NB4 (cell line): ENCODE results near the gene ATIC.

Source experiments
- DNase-seq: peaks from one replicate; pipeline ENCODE4 v3.0.0; 2010; ENCODE audit warnings: low read depth
- H3K4me3 ChIP-seq: one replicate; pipeline ENCODE4 v1.5.1; 2011; ENCODE audit warnings: mild to moderate bottlenecking, low read depth, low read length, moderate library complexity
- MYC ChIP-seq: IDR thresholded peaks from 2 replicates; pipeline ENCODE4 v1.6.1; 2011; ENCODE audit warnings: low read depth, low read length
- POLR2A ChIP-seq: IDR thresholded peaks from 2 replicates; pipeline ENCODE4 v1.6.1; 2011; ENCODE audit warnings: mild to moderate bottlenecking; ENCODE audit not compliant: insufficient read length; ENCODE audit errors: extremely low read depth
- TF ChIP-seq, protein P1 (sequence below): IDR thresholded peaks from one replicate; pipeline ENCODE4 v1.5.1; 2012; ENCODE audit warnings: low read depth, low read length
- TF ChIP-seq, protein P2 (sequence below): IDR thresholded peaks from 2 replicates; pipeline ENCODE4 v1.6.1; 2011; ENCODE audit warnings: low read depth, low read length

The ATIC gene

DNA sequence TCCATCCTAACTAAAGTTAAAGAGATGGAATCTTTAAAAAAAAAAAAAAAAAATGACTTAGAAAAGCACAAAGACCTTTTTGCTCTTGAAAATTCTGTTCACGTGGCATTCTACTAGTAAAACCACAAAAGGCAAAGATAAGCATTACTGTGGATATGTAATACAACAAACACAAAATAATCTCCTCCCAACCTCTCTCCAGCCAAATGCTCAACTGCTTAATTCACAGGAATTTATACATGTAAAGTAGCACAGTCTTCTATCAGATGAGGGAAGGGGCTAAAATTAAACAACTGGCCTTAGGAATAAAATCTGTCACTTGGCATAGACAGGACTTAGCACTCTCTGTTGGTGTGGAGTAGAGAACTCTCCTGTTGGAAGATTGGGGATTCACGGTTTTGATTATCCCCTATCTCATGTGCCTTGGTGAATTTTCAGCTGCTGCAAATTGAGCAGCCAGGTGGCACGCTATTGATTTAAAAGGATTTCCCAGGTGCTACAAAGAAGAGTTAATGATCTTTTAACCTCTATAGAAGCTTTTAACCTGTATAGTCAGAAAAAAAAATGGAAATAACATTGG, 57.4 kb downstream of the ATIC start:
- H3K4me3 ChIP-seq, result no peak overlapping the region
- no peak for DNase-seq
- no peak for TF ChIP-seq POLR2A
- TF ChIP-seq MYC, result no peak
- TF ChIP-seq, protein P1, sequence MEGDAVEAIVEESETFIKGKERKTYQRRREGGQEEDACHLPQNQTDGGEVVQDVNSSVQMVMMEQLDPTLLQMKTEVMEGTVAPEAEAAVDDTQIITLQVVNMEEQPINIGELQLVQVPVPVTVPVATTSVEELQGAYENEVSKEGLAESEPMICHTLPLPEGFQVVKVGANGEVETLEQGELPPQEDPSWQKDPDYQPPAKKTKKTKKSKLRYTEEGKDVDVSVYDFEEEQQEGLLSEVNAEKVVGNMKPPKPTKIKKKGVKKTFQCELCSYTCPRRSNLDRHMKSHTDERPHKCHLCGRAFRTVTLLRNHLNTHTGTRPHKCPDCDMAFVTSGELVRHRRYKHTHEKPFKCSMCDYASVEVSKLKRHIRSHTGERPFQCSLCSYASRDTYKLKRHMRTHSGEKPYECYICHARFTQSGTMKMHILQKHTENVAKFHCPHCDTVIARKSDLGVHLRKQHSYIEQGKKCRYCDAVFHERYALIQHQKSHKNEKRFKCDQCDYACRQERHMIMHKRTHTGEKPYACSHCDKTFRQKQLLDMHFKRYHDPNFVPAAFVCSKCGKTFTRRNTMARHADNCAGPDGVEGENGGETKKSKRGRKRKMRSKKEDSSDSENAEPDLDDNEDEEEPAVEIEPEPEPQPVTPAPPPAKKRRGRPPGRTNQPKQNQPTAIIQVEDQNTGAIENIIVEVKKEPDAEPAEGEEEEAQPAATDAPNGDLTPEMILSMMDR, result no peak
- TF ChIP-seq, protein P2, sequence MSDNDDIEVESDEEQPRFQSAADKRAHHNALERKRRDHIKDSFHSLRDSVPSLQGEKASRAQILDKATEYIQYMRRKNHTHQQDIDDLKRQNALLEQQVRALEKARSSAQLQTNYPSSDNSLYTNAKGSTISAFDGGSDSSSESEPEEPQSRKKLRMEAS, result no peak

DNA sequence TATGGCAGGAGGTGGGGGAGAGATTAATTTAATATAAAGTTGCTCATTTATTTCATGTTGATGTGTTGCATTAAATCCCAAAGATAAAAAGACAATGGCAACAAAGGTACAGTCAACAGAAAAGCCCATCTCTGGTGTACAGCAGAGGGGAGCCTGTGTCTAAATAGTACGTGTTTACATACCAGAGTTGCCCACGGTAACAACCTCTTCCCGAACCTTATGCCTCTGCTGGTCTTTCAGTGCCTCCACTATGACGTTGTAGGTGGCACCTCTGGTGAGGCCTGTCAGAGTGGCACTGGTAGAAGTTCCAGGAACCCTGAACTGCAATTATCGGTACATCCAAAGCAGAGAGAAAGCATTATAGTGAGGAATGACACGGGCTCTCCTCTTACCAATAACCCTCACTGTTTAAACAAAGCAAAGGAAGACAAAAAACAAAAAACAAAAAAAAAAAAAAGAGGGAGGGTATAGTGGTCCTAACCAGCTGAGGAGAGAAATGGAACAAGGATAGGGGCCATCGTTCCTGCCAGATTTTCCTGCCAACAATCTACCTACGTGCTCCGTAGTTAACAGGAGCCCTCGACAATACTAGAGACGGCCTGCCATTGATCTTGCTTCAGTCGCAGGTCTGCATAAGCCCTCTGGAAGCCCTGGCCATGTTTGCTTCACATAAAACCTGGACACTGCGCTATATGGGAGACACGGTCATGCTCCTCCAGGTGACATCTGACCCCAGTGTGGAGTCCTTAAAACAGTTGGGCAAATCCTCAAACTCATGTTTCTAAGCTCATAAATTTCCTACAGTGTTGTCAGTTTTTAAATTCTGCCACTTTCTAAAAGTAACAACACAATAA, 58.5 kb downstream of the ATIC start:
- no peak for DNase-seq
- no peak for TF ChIP-seq MYC
- TF ChIP-seq, protein P2, result no peak
- TF ChIP-seq, protein P1, result no peak
- no peak for TF ChIP-seq POLR2A
- H3K4me3 ChIP-seq, result no peak overlapping the region

DNA sequence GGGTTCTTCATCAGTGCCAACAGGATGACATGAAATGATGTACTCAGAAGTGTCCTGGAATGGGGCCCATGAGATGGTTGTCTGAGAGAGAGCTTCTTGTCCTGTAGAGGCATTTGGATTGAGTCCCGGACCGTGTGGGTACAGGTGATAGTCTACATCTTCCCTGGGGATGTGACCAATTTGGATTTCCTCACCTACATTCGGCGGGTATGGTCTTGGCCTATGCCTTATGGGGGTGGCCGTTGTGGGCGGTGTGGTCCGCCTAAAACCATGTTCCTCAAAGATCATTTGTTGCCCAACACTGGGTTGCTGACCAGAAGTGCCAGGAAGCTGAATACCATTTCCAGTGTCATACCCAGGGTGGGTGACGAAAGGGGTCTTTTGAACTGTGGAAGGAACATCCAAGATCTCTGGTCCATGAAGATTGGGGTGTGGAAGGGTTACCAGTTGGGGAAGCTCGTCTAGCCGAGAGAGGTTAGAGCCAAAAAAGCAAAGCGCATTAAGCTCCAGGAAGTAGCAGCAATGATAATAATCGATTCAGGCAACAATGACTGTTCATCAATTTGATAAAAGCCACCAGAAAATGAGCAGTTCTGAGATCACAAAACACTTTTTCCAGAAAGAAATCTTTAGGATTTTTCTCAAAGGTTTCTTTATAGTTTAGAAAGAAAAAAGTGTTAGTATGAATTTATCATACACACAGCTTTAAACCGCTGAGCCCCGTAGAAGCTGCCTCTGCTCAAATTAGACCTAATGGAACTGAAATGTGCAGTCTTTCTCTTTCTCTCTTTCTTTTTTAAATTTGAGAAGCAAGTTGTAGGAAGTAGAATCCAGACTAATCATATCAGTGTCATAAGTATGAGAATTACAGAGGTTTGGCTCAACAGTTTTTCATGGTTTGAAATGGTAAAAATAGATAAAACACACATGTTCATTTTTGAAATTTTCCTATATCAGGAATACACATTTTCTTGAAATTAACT, 60.3 kb downstream of the ATIC start:
- no peak for TF ChIP-seq POLR2A
- TF ChIP-seq, protein P1, result no peak
- TF ChIP-seq, protein P2, result no peak
- no peak for TF ChIP-seq MYC
- no peak overlapping the region for H3K4me3 ChIP-seq
- no peak for DNase-seq

DNA sequence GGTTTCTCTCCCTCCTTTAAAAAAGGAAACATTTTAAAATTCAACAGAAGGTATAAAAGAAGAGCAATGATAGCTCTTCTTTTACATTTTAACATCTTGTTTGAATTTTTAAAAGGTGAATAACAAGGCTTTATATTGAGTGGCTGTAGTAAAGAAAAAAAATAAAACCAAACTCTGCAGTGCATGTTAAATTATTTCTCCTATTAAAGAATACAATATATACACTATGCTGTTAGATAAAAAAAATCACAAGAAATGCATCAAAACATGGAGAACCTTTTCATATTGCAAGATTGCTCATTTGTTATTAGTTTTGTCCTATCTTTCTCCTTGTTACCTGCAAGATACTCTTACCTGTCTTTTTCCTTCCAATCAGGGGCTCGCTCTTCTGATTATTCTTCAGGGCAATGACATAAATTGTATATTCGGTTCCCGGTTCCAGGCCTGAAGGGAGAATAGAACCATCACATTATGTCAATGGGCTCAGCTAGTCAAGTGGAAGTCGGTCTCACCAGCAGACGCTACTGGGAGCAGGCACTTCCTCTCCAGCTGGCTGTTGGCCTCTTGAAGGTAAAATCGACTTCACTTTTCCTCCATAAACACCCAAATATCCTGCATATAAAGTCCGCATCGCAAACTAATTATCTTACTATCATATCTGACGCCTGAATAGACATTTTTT, 61.2 kb downstream of the ATIC start:
- TF ChIP-seq, protein P2, result no peak
- TF ChIP-seq MYC, result no peak
- TF ChIP-seq, protein P1, result no peak
- no peak for TF ChIP-seq POLR2A
- DNase-seq, result no peak
- no peak overlapping the region for H3K4me3 ChIP-seq

DNA sequence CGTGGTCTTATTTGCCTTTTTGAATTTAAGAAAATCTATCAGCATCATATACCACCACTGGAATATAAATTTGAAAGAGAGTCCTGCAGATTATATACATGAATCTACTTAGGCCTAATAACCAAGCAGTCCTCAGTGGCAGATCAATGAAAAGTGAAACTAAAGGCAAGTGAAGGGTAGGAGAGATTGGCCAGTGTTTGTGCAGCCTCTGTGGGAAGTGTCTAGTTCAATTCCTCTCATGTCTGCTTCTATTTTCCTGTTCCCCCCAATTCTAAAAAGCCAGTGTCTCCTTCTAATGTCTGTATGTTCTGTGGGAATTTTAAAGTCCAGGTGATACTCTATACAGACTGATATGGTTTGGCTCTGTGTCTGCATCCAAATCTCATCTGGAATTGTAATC, 62.1 kb downstream of the ATIC start:
- no peak overlapping the region for H3K4me3 ChIP-seq
- TF ChIP-seq, protein P2, result no peak
- TF ChIP-seq MYC (no peak), POLR2A (no peak)
- TF ChIP-seq, protein P1, result no peak
- no peak for DNase-seq
